Measurements from ENCODE around the gene FBXO2.

- TF ChIP-seq POLR2A (IDR thresholded peaks at IDR 0.05; ENCODE audit: low read length): no peak
- no peak for TF ChIP-seq GATA1 (IDR thresholded peaks at IDR 0.05; ENCODE audit: low read depth, low read length)
Observed at GRCh38 chr1:11654137-11654938, at the start of gene FBXO2, which contains the start of gene FBXO44.

Data from erythroblast (primary cell).